HTERT RPE-1 (cell line): ENCODE measurements around the gene CSTF2T.

Source experiments
- in situ Hi-C: fragments of 300-500 bp; cut with MboI; formaldehyde crosslinking; loops from 4 replicates; pipeline ENCODE4 v1.14.3; 2020; ENCODE audit warnings: low sequenced_read_pairs

Gene CSTF2T

DNA sequence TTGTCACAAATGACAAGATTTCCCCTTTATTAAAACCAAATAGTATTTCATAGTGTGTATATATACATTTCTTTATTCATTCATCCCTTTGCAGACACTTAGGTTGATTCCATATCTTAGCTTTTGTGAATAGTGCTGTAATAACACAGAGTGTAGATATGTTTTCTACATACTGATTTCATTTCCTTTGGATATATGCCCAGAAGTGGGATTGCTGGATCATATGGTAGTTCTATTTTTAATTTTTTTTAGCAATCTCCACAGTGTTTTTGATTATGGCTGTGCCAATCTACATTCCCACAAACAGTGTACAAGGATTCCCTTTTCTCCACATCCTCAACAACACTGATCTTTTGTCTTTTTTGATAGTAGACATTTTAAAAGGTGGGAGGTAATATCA, 46.4 kb downstream of the CSTF2T start:
- in situ Hi-C loops: no loop called here

DNA sequence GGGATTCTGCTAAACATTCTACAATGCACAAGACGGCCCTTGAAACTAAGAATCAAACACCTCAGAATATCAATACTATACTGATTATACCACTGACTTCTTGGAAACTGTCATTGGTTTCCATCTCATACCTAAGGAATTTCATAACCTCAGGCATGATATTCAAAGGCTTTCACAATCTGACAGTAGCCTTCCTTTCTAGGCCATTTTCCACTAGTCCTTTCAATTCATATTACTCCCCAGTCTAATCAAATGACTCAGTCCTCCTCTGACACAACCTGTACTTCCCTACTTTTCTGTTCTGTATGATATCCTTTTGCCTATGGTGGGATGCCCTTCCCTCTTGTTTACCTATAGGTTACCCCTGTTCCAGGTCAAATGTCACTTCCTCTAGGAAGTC, 48.3 kb downstream of the CSTF2T start:
- in situ Hi-C loops: no loop called here

DNA sequence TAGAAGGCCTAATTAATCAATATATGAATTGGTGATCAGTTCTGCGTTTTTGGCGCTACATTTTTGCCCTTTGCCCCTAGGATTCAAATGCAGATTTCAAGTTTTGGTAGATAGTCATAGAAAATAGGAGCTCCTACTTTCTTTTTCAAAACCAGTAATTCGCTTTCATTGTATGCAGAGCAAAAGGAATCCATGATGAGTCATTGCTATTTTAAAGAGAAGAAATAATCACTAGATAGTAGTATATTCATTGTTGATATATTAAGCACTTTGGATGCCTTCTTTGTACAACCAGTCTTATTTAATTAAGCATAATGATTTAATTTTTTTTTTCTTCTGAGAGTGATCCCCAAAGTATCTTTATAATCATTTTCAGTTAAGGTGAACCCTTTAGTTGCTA, 50.3 kb downstream of the CSTF2T start:
- in situ Hi-C loops: no loop called here
